ENCODE results near the gene PCED1B.

Gene PCED1B

GRCh38 chr12:47075192-47076084 is 4.0 kb upstream of the PCED1B start:
- Histone ChIP-seq H3K4me3 (peak overlapping the region; percentile 89), H3K27ac (peak overlapping the region; percentile 98 to 99)
- no peak for TF ChIP-seq CTCF (IDR thresholded peaks at IDR 0.05)
- DNase-seq (ENCODE audit: low spot score): no peak

- no peak for TF ChIP-seq CTCF (IDR thresholded peaks at IDR 0.05)
- DNase-seq (ENCODE audit: low spot score): no peak
- peak overlapping the region; percentile 98 to 99 for H3K27ac ChIP-seq
- H3K4me3 ChIP-seq: peak overlapping the region; percentile 89
These were observed 2.0 kb upstream of the PCED1B start for GRCh38 chr12:47077206-47078085.

GRCh38 chr12:47078086-47078395 is 1.4 kb upstream of the PCED1B start:
- Histone ChIP-seq H3K27ac (peak overlapping the region; percentile 98 to 99), H3K4me3 (peak overlapping the region; percentile 89)
- DNase-seq (ENCODE audit: low spot score): no peak
- no peak for TF ChIP-seq CTCF (IDR thresholded peaks at IDR 0.05)

GRCh38 chr12:47078733-47079467 is 521 bp upstream of the PCED1B start:
- peak overlapping the region; percentile 98 to 99 for H3K27ac ChIP-seq
- TF ChIP-seq CTCF (IDR thresholded peaks at IDR 0.05): no peak
- peak overlapping the region; percentile 89 for H3K4me3 ChIP-seq
- DNase-seq (ENCODE audit: low spot score): no peak

GRCh38 chr12:47079981-47080724 is 732 bp downstream of the PCED1B start:
- Histone ChIP-seq H3K4me3 (peak overlapping the region; percentile 89), H3K27ac (peak overlapping the region; percentile 98 to 99)
- no peak for TF ChIP-seq CTCF (IDR thresholded peaks at IDR 0.05)
- DNase-seq (ENCODE audit: low spot score): peak; percentile 88

Measured in coronary artery (tissue), 2 donors.